NOMO-1 treated with DMSO at 0.1 percent for 48 hours (cell line): Measurements from ENCODE around the gene CTNNA3.

ENCODE experiments used
- DNase-seq: peaks from one replicate; lab custom pipeline; 2025; ENCODE audit not compliant: unreplicated experiment; lab: John Stamatoyannopoulos, UW

The CTNNA3 gene

DNA sequence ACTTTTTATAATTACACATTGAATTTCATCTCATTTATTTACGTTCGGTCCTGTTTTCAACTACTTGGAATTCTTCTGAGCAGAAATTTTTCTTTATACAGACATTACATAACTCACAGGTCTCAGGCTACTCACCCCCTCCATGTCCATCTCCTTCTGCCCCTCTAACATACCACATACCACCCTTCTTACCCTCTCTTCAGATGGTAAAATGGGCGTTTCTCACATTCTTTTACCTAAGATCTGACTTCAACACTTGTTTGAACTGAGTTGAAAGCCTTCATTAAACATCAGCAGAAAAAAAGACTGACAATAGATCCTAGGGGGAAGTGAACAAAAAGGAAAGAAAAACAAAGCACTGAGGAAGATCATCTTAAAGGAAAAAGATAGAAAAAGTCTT lies 309.7 kb downstream of the CTNNA3 start:
- DNase-seq, result no peak

DNA sequence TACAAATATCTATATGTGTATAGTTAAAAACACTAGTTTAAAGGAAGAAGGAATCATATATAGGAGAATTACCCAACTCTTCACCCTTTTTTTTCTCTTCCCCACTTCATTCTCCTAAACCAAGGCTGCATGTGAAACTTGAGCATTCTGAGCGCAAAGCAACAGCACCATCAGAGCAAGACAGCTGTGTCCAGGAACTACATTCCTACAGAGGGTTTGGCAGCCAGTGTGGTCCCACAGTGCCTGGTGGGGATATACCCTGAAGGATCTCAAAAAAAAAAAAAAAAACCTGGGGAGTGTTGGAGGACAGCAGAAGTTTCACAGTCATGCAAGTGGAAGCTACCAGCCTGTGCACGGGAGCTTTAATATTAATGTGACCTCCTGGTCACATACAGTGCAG lies 310.4 kb downstream of the CTNNA3 start:
- no peak for DNase-seq

DNA sequence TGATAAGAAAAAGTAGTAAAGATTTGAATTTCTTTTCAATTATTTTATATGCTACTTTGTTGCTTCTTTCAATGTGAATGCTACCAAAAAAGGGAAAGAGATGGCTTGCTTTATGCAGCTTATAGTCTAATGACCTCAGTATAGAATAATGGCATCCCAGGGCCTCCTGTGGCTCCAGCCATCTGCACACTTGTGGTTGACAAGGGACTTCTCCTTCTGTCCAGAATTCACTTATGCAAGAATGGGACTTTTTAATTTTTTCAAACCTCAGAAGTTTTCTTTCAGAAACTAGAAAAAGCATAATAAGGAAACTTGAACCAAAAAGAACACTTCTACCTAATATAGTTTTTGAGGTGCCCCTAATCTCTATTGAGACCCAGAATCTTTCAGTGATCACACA lies 310.9 kb downstream of the CTNNA3 start:
- DNase-seq, result peak; percentile 10

GRCh38 chr10:67331121-67331910 lies 364.7 kb downstream of the CTNNA3 start:
- DNase-seq, result no peak

- DNase-seq, result no peak
Observed at GRCh38 chr10:67327626-67328535, 368.1 kb downstream of the CTNNA3 start.

GRCh38 chr10:67319976-67320375 lies 376.0 kb downstream of the CTNNA3 start:
- DNase-seq, result no peak

GRCh38 chr10:67308912-67309311 lies 387.1 kb downstream of the CTNNA3 start:
- no peak for DNase-seq

DNA sequence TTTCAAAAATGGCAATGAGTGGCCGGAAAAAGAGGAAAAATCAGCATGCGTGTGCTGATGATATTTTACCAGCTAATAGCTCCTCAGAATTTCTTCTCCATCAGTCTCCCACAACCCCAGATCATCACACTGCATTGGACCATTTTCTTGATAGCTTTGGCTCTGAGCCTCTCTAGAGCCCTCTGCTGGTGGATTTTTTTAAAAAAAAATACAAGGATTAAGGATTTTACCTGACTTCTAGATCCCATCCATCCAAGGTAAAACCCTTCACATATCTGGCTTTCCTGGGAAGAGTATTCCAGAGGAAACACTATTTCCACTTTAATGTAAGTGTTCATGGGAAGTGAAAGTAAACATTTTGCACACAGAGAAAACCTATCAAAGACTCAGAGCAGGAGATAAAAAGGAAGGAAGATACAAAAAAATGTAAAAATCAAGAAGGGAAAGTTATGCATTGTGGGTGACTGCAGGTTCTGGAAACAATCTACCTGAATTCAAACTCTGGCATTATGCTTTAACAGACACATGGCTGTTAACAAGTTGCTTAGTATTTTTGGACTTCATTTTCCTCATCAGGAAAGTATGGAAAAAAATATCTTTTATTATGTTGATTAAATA lies 389.3 kb downstream of the CTNNA3 start:
- peak; percentile 5 for DNase-seq

GRCh38 chr10:67302701-67303100 lies 393.3 kb downstream of the CTNNA3 start:
- DNase-seq, result no peak

DNA sequence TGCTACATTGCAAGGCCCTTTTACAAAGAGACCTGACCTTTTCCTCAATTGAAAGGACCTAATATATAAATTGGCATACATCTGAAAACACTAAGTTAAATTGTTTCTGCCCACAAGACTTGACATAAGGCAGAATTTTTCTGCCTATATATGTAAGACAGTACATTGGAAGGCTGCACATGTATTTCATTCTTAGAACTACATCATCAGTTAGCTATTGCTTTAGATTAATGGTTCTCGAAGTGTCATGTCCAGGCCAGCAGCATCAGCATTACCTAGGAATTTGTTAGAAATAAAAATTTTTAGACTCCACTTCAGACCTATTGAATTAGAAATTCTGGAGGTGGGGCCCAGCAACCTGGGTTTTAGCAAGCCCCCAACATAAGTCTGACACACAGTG lies 396.2 kb downstream of the CTNNA3 start:
- no peak for DNase-seq

DNA sequence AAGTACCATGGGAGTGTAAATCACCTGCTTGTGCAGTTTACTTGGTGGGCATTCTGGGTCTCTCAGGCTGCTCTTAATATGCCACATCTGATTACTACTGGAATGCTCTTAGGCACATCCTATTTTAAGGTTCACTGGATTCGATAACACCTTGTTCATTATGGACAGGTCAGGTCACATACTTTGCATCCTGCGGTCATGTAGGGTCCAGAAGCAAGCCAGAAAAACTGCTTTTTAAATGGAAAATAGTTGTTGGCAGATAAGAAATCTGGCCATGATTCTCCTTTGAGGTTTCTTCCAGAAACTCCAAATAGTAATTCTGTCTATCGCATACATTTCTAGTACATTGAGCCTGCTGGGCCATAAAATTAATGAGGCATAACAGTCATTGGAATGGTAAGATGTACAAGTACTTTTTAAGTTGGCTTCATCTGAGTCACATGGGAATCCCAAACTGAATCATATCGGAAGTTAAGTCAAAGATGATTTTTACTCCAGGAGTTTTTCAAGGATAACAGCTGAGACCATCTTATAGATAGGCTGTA lies 398.3 kb downstream of the CTNNA3 start:
- no peak for DNase-seq

DNA sequence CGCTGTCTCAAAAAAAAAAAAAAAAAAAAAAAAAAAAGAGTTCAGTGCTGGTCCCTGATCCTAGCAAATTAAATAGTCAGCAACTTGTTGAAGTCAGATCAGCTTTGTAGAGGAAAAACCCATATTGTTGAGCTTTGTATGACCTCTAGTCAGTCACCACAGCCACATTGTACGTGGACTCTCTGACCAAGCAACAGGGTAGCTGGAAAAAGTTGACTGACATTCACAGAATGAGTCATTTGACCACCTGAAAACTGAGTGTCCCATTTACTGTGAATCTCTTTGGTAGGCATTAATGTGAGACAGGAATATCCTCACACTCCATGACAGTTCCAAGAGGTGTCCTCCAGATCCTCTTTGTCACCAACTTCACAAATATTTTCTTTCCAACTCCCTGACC lies 399.1 kb downstream of the CTNNA3 start:
- DNase-seq, result no peak

- no peak for DNase-seq
Observed at GRCh38 chr10:67288688-67289410, 407.1 kb downstream of the CTNNA3 start.

DNA sequence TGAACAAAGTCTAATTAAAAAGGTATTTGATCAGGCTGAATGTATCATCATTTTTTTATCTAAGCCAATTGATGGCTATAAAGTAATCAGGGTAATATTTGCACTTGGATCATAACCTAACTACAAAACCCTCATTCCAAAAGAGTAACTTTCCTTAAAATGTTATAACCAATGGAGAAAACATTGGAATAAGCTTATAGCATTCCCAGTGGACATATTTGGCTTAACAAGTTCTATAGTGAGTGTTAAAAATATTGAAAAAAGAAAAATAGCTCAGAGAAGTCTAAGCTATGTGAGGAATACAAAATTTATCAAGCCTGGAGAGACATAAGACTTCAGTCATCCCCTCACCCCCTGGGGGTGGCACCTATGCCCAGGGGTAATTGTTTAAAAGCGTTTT lies 411.4 kb downstream of the CTNNA3 start:
- no peak for DNase-seq

DNA sequence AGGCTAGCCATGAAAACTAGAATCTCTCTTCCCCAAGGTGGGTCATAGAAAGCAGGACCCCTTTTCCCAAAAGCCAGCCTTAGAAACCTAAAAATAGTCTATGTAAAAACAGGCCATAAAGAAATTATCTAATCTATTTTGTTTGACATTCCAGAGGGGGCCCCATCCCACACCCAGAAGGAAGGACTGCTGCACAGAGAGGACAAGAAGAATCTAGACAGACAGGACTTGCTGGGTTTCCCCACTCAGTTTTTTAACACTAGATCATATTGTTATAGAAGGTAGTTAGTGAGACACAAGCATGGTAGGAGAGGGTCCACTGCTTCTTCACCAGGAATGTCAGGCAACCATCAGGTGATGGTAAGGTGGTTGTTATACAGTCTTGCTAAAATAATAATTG lies 413.1 kb downstream of the CTNNA3 start:
- no peak for DNase-seq

- no peak for DNase-seq
Observed at GRCh38 chr10:67280405-67280804, 415.6 kb downstream of the CTNNA3 start.

GRCh38 chr10:67277402-67277801 lies 418.6 kb downstream of the CTNNA3 start:
- DNase-seq, result no peak

GRCh38 chr10:67269828-67270227 lies 426.2 kb downstream of the CTNNA3 start:
- DNase-seq, result no peak

DNA sequence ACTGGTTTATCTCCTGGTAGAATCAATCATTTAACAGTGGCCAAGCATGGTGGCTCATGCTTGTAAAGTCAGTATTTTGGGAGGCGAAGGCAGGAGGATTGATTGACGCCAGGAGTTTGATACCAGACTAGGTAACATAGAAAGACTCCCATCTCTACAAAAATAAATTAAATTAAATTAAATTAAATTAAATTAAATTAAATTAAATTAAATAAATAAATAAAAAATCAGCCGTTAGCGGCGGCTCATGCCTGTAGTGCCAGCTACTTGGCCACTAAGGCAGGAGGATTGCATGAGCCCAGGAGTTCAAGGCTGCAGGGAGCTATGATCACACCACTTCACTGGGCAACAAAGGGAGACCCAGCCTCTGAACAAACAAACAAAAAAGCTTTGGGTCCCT lies 427.8 kb downstream of the CTNNA3 start:
- DNase-seq, result no peak

GRCh38 chr10:67262675-67263074 lies 433.3 kb downstream of the CTNNA3 start:
- DNase-seq, result peak; percentile 5

DNA sequence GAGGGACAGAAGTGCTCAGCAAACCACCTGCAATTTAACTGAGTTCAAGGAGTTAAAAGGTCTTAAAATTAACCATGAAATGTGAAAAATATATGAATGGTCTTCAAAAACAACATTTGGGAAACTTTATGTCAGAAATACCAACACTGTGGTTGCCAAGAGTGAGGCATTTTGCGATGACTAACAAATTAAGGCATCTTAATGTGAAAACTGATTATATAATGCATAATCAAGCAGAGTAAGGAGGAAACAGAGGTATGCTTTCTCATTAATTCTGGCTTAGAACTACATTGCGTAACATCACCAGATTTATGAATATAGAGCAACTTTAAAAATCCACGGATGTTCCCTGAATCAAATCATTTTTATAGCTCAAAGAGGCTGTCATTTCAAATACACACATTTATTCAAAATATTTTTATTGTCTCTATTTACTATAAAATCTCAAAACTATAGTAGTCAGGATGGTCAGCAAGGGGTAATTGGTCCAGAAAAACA lies 434.6 kb downstream of the CTNNA3 start:
- DNase-seq, result no peak
